HFF-Myc (cell line): ENCODE results near the gene CSRP1.
"Not testable (repeated sequence)": the region's sequence is repeated elsewhere in the genome, so short reads cannot be mapped to it uniquely, and the experiment has no call there.

Experiments
- DNase-seq: peaks from one replicate; pipeline ENCODE4 v3.0.0-alpha.2; 2011; ENCODE audit warnings: low read depth; ENCODE audit errors: extremely low read depth
- H3K4me3 ChIP-seq: replicated peaks from 2 replicates; pipeline ENCODE4 v1.5.1; 2011; ENCODE audit warnings: low read depth, mild to moderate bottlenecking, control low read depth, low read length
- TF ChIP-seq, protein P1 (sequence below): IDR thresholded peaks from 2 replicates; pipeline ENCODE4 v1.5.1; 2012; ENCODE audit warnings: mild to moderate bottlenecking, low read depth, low read length, control low read depth; ENCODE audit errors: missing control alignments

Gene CSRP1

DNA sequence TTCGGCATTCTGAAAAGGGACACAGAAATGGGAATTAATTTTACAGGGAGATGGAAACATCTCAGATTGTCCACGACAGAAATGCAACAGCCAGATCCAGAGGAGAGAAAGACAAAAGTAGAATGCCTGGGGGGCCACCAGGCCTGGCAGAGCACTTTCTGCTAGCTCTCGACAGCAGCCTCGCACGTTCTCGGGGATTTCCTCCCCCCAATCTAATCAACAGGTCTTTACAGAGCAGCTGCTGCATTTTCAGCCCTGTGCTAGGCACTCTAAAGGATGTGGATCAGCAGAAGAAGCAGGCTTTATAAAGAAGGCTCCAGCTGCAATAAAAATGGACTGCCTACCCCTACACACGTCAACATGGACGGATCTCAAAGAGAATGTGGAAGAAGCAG, 10.6 kb downstream of the CSRP1 start:
- no peak overlapping the region for H3K4me3 ChIP-seq
- TF ChIP-seq, protein P1, sequence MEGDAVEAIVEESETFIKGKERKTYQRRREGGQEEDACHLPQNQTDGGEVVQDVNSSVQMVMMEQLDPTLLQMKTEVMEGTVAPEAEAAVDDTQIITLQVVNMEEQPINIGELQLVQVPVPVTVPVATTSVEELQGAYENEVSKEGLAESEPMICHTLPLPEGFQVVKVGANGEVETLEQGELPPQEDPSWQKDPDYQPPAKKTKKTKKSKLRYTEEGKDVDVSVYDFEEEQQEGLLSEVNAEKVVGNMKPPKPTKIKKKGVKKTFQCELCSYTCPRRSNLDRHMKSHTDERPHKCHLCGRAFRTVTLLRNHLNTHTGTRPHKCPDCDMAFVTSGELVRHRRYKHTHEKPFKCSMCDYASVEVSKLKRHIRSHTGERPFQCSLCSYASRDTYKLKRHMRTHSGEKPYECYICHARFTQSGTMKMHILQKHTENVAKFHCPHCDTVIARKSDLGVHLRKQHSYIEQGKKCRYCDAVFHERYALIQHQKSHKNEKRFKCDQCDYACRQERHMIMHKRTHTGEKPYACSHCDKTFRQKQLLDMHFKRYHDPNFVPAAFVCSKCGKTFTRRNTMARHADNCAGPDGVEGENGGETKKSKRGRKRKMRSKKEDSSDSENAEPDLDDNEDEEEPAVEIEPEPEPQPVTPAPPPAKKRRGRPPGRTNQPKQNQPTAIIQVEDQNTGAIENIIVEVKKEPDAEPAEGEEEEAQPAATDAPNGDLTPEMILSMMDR, result no peak
- DNase-seq, result no peak

DNA sequence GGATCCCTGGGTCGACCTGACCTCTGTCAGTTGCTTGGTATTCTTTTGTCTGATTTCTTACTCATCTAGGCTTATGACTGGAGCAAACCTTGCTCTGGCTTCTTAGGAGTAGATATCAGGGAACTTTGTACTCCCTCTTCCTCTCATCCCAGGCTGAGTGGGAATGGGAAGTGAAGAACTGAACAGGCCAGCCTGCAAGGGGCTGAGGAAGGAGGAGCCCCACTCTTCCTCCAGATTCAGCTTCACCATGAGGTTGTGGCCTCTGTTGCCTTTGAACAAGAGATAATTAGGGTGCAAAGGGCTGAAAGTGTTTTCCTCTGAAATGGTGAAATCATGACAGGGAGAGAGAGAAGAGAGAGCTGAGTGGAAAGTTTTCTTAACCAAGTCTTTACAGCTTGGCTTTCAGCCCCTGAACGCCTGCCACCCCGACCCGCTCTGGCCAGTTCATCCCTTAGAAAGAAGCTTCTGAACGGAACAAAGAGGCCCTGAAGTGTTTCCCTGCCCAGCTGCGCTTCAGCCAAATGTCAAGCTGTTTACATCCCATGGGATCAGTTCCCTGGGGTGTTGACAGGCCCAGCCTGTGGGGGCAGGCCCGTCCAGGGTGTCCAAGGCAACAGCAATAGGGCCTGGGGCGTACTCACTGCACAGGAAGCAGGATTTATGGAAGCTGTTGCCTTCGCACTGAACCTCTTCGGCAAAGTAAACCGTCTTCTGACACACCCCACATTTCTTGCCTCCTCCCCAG, 11.2 kb downstream of the CSRP1 start:
- no peak for DNase-seq
- TF ChIP-seq, protein P1, result no peak
- H3K4me3 ChIP-seq, result no peak overlapping the region

- TF ChIP-seq, protein P1, result no peak
- DNase-seq, result no peak
- no peak overlapping the region for H3K4me3 ChIP-seq
Observed at GRCh38 chr1:201493757-201494617, 12.9 kb downstream of the CSRP1 start.

DNA sequence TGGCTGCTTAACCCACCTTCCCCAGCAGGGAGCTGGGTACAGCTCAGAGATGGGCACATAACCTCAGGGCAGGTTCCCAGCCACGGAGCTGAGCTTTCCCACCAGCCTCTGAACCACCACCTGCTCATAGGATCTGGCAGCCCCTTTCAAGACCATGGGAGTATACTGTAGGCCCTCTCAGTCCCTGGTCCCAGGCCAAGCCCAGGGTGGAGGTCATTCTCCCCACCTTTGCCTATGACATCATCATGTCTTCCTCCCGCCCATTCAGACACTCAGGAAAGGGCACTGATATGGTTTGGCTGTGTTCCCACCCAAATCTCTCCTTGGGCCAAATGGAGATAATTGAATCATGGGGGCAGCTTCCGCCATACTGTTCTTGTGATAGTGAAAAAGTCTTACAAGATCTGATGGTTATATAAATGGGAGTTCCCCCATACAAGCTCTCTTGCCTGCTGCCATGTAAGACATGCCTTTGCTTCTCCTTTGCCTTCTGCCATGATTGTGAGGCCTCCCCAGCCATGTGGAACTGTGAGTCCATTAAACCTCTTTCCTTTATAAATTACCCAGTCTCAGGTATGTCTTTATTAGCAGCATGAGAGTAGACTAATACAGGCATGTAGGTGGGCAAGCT, 13.8 kb downstream of the CSRP1 start:
- not testable (repeated sequence) for DNase-seq, H3K4me3 ChIP-seq

GRCh38 chr1:201491896-201492511, 14.9 kb downstream of the CSRP1 start:
- DNase-seq, result no peak
- no peak overlapping the region for H3K4me3 ChIP-seq
- TF ChIP-seq, protein P1, result no peak

- no peak overlapping the region for H3K4me3 ChIP-seq
- DNase-seq, result no peak
- TF ChIP-seq, protein P1, result no peak
Observed at GRCh38 chr1:201490708-201491131, 16.2 kb downstream of the CSRP1 start.
